HepG2 (cell line): Measurements from ENCODE around the gene CSMD2. TPM values are rescaled to one million over a fixed set of nuclear protein-coding genes. Genes with fewer than 3 reads are reported as not detected.

ENCODE experiments used
- ATAC-seq: fragments of 200-7000 bp; cut with Tn5 transposase; 3 replicates; pipeline ENCODE4 v1.9.1; 2020; ENCODE audit warnings: mild to moderate bottlenecking, moderate library complexity
- BruUV-seq: library from RNA; stranded (reverse); fragments of 400-500 nt; replicated peaks from 2 replicates; lab custom pipeline; 2021; lab: Mats Ljungman, UMichigan
- CTCF ChIA-PET: fragments of 300-600 bp; formaldehyde crosslinking; extraction: SDS; loops from one replicate; lab custom pipeline; 2021; ENCODE audit warnings: low total read pairs, inconsistent platforms, low intra/inter-chr PET ratio; lab: Yijun Ruan, JAX
- POLR2A ChIA-PET: fragments of 350-600 bp; sonication (Branson Sonifier 250); formaldehyde crosslinking; loops from one replicate; lab custom pipeline; 2020; ENCODE audit warnings: antibody characterized with exemption, inconsistent platforms; lab: Yijun Ruan, JAX
- DNase-seq: peaks from one replicate; pipeline ENCODE4 v3.0.0-alpha.2; 2015; ENCODE audit warnings: low spot score
- FAIRE-seq: peaks from 3 replicates; lab custom pipeline; 2011; peaks lifted over from hg19 to GRCh38; lab: Jason Lieb, UNC
- H2AFZ ChIP-seq: one replicate; pipeline ENCODE4 v1.6.1; 2011; ENCODE audit warnings: low read length, inconsistent platforms
- H3K27ac ChIP-seq: fragments of 300-600 bp; 3 replicates; pipeline ENCODE4 v1.8.0; 2011; ENCODE audit warnings: mixed run types, mild to moderate bottlenecking, mixed read lengths, low read length, inconsistent platforms; ENCODE audit not compliant: insufficient read depth; ENCODE audit errors: extremely low read length
- H3K27me3 ChIP-seq, 2 experiments: fragments of 200-600 bp in 1 of 2; 2 replicates in 1 of 2; 3 replicates in 1 of 2; pipeline versions ENCODE4 v1.6.0 to v1.8.0; 2011; ENCODE audit warnings: low read length in 2 of 2, mild to moderate bottlenecking in 2 of 2, moderate library complexity in 2 of 2, inconsistent platforms in 1 of 2; ENCODE audit not compliant: insufficient read depth in 2 of 2, control insufficient read depth in 1 of 2
- H3K36me3 ChIP-seq, 2 experiments: fragments of 200-600 bp in 1 of 2; replicated peaks in 1 of 2; 2 replicates in 1 of 2; 3 replicates in 1 of 2; pipeline versions ENCODE4 v1.5.1 to v1.8.0; 2011; ENCODE audit warnings: low read length in 2 of 2, inconsistent platforms in 1 of 2; ENCODE audit not compliant: insufficient read depth in 2 of 2, control insufficient read depth in 1 of 2
- H3K4me1 ChIP-seq: 2 replicates; pipeline ENCODE4 v1.5.1; 2012; ENCODE audit warnings: low read length, inconsistent platforms; ENCODE audit not compliant: insufficient read depth
- H3K4me2 ChIP-seq: 2 replicates; pipeline ENCODE4 v1.6.0; 2011; ENCODE audit warnings: low read depth, low read length, inconsistent platforms
- H3K4me3 ChIP-seq, 3 experiments: fragments of 200-600 bp in 1 of 3; sonication (generic), shearing (Covaris generic) in 1 of 3; replicated peaks in 1 of 3; 2 replicates each; pipeline ENCODE4 v1.5.1; 2011 to 2016; ENCODE audit warnings: low read length in 3 of 3, inconsistent platforms in 2 of 3, low read depth in 2 of 3, mild to moderate bottlenecking in 2 of 3, control low read depth in 1 of 3, mixed read lengths in 1 of 3; ENCODE audit not compliant: insufficient read depth in 1 of 3
- H3K79me2 ChIP-seq: one replicate; pipeline ENCODE4 v1.6.1; 2011; ENCODE audit warnings: low read length, inconsistent platforms; ENCODE audit not compliant: insufficient read depth
- H3K9ac ChIP-seq: 2 replicates; pipeline ENCODE4 v1.6.0; 2011; ENCODE audit warnings: mild to moderate bottlenecking, low read depth, low read length, inconsistent platforms; ENCODE audit not compliant: insufficient read depth
- H3K9me3 ChIP-seq: 2 replicates; pipeline ENCODE4 v1.5.1; 2012; ENCODE audit warnings: mild to moderate bottlenecking, low read length
- H4K20me1 ChIP-seq: 2 replicates; pipeline ENCODE4 v1.6.0; 2011; ENCODE audit warnings: inconsistent platforms, mild to moderate bottlenecking, low read length, moderate library complexity; ENCODE audit not compliant: insufficient read depth
- CAMTA2 ChIP-seq: sonication (generic); formaldehyde crosslinking; IDR thresholded peaks from 2 replicates; pipeline ENCODE4 v1.4.0; 2020; ENCODE audit warnings: mild to moderate bottlenecking, missing genetic modification reagents, borderline replicate concordance
- GLI4 ChIP-seq: sonication (generic); formaldehyde crosslinking; IDR thresholded peaks from 2 replicates; pipeline ENCODE4 v1.5.1; 2020; ENCODE audit warnings: missing genetic modification reagents, mild to moderate bottlenecking, moderate library complexity, borderline replicate concordance
- GRHL1 ChIP-seq: sonication (generic); formaldehyde crosslinking; conservative IDR thresholded peaks from 2 replicates; pipeline ENCODE4 v1.8.0; 2022; ENCODE audit warnings: missing genetic modification reagents
- TFE3 ChIP-seq: IDR thresholded peaks from 2 replicates; pipeline ENCODE4 v1.6.1; 2016
- YEATS2 ChIP-seq: sonication (generic); formaldehyde crosslinking; IDR thresholded peaks from 2 replicates; pipeline ENCODE4 v1.4.0; 2020; ENCODE audit warnings: missing genetic modification reagents, borderline replicate concordance
- ZIK1 ChIP-seq: sonication (generic); formaldehyde crosslinking; IDR thresholded peaks from 2 replicates; pipeline ENCODE4 v1.5.0; 2020; ENCODE audit warnings: mild to moderate bottlenecking, low read depth, missing genetic modification reagents, borderline replicate concordance
- ZNF280D ChIP-seq: sonication (generic); formaldehyde crosslinking; IDR thresholded peaks from 2 replicates; pipeline ENCODE4 v1.5.1; 2020; ENCODE audit warnings: mild to moderate bottlenecking, missing genetic modification reagents
- ZNF484 ChIP-seq: sonication (generic); formaldehyde crosslinking; IDR thresholded peaks from 2 replicates; pipeline ENCODE4 v1.5.1; 2020; ENCODE audit warnings: mild to moderate bottlenecking, low read depth, missing genetic modification reagents, borderline replicate concordance
- ZNF816 ChIP-seq: sonication (generic); formaldehyde crosslinking; IDR thresholded peaks from 2 replicates; pipeline ENCODE4 v1.8.0; 2022; ENCODE audit warnings: missing genetic modification reagents, mild to moderate bottlenecking, borderline replicate concordance
- WGBS: methylation state at CpG from one replicate; pipeline ENCODE4 v1.1.6; 2017; ENCODE audit warnings: low lambda C conversion rate; 5-methylcytosine and 5-hydroxymethylcytosine counted together
- in situ Hi-C: cut with HindIII; loops from 2 replicates; pipeline ENCODE4 v1.10.0; 2017; ENCODE audit warnings: low pct_unique_long_range_greater_than_20kb; ENCODE audit not compliant: extremely low pct_ligation_motif_present
- intact Hi-C: fragments of 100-400 bp; cut with micrococcal nuclease; formaldehyde crosslinking; loops from one replicate; pipeline ENCODE4 v1.10.0; 2022; ENCODE audit not compliant: unreplicated experiment
- polyA plus RNA-seq, 8 experiments: library from polyadenylated mRNA; depleted of rRNA in 3 of 8; stranded (reverse) in 7 of 8; unstranded in 1 of 8; fragments of >200 nt; fragmentation: Illumina TruSeq in 4 of 8; extraction: Trizol in 4 of 8; gene quantifications; 2 replicates each; pipeline versions ENCODE4 v1.2.1 to v1.2.3, GENCODE V29; 2011 to 2016; ENCODE audit warnings: low read depth in 4 of 8, missing spikeins in 1 of 8, mixed read lengths in 1 of 8; ENCODE audit not compliant: insufficient read depth in 1 of 8
- total RNA-seq, 5 experiments: library from RNA; depleted of rRNA; stranded (reverse); fragments of >200 nt; fragmentation: Illumina TruSeq; extraction: Trizol; gene quantifications; 2 replicates each; pipeline ENCODE4 v1.2.3, GENCODE V29; 2016; ENCODE audit warnings: low read depth in 1 of 5

The CSMD2 gene
- total and polyA plus RNA-seq, 2 of the 13 experiments (the other 11 are each of a cell fraction or from before 2014, with no cell fraction given), result not detected

- Histone ChIP-seq H3K9me3 (no peaks in the 10 kb centered on the region), H3K4me1 (no peaks in the 10 kb centered on the region), H3K79me2 (no peaks in the 10 kb centered on the region), H3K36me3 (no peaks in the 10 kb centered on the region), H2AFZ (no peak overlapping the region), H3K27ac (no peak overlapping the region), H3K9ac (no peak overlapping the region), H3K4me3 (no peak overlapping the region), H3K4me2 (no peak overlapping the region), H3K27me3 (peaks cover 0 to 4% of the 10 kb centered on the region in 2 experiments; a peak in 1 of 5 replicates), H4K20me1 (no peaks in the 10 kb centered on the region)
- WGBS, result 0% methylated on average over 4 of the region's 4 CpGs
- ChIA-PET POLR2A (no interaction called here), CTCF (no interaction called here)
- BruUV-seq, result no TSS peak
- FAIRE-seq, result no peak
- intact Hi-C loops, result no loop called here
- ATAC-seq, result no peak
- TF ChIP-seq CAMTA2 (CRISPR knock-in tag), result no peak
- TF ChIP-seq ZIK1, result no peak
- TF ChIP-seq ZNF816, result no peak
- no peak for TF ChIP-seq ZNF280D (CRISPR knock-in tag)
- no peak for DNase-seq
- in situ Hi-C loops, result no loop called here
These were observed 445.7 kb downstream of the CSMD2 start for GRCh38 chr1:33719326-33719725.

- H3K36me3 ChIP-seq, result no peaks in the 10 kb centered on the region
- no peaks in the 10 kb centered on the region for H3K79me2 ChIP-seq
- intact Hi-C loops (no loop called here), in situ Hi-C loops (no loop called here)
- FAIRE-seq (no peak), DNase-seq (no peak), ATAC-seq (no peak)
- no peak overlapping the region for H3K27ac ChIP-seq
- no peak overlapping the region for H3K4me3 ChIP-seq
- H3K4me1 ChIP-seq, result no peaks in the 10 kb centered on the region
- no peak overlapping the region for H2AFZ ChIP-seq
- ChIA-PET CTCF (no interaction called here), POLR2A (no interaction called here)
- no peaks in the 10 kb centered on the region for H3K9me3 ChIP-seq
- no peak overlapping the region for H3K4me2 ChIP-seq
- no peaks in the 10 kb centered on the region for H4K20me1 ChIP-seq
- no TSS peak for BruUV-seq
- H3K27me3 ChIP-seq, result peaks cover 0 to 6% of the 10 kb centered on the region in 2 experiments; a peak in 1 of 5 replicates
- 0% methylated on average over 3 of the region's 3 CpGs for WGBS
- no peak overlapping the region for H3K9ac ChIP-seq
- TF ChIP-seq ZNF484 (CRISPR knock-in tag) (no peak), TFE3 (CRISPR knock-in tag) (no peak), GLI4 (CRISPR knock-in tag) (no peak), YEATS2 (CRISPR knock-in tag) (no peak), GRHL1 (CRISPR knock-in tag) (no peak)
These were observed 446.8 kb downstream of the CSMD2 start for GRCh38 chr1:33718186-33718585.
